ENCODE measurements around the gene PDE4D. TPM values are rescaled to one million over a fixed set of nuclear protein-coding genes. Genes with fewer than 3 reads are reported as not detected.

Gene PDE4D
- total RNA-seq (2014; rRNA removed; shearing (Covaris generic); ENCODE audit: low replicate concordance) = 36.0 and 61.2 TPM in 2 replicates

DNA sequence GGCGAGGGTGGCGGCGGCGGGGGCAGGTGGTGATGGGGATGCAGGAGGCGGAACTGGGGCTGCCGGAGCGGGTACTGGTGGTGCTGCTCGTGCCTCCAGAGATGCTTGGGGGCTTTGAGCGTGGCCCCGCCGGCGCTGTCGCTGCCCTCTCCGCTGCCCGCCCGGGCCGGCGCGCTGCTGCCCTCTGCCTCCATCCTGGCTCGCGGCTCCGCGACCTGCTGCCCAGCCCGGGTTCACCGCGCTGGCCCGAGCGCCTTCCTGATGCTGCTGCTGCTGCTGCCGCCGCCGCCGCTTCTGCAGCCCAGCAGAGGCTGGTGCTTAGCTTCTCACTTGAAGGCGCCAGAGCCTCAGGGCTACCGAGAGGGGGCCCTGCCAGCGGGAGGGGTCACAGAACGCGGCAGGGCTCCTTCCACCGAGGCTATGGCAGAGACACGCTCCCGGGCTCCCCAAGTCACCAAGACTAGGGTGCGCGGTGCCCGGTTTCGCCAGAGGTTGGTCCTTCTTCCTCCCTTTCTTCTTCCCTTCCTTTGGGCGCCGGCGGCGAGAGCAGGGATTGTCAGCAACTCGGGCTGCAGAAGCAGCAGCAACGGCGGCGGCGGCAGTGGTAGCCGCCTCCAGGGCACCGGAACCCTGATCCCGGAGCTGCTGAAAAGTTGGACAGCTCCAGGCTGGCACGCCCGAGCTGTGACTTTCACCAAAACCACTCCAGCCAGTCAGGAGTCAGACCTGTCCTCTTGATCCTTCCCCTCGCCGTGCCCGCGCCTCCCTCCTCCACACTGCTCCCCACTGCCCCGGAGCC lies at the start of gene PDE4D:
Gene PDE4D, minus strand, starts transcription at position 298 of the 799 bp plus-strand sequence.
- Histone ChIP-seq H3K9ac (ENCODE audit: low read length) (no peak within 1 kb of the TSS), H2AFZ (ENCODE audit: low read length) (no peak within 1 kb of the TSS), H3K36me3 (ENCODE audit: insufficient read depth, low read length) (no peaks in the 10 kb centered on the region), H3K9me2 (replicated peaks; ENCODE audit: insufficient read depth, low read length) (no peaks in the 10 kb centered on the region), H3K4me2 (ENCODE audit: low read depth, low read length, poor library complexity, severe bottlenecking) (no peak within 1 kb of the TSS), H3K4me1 (ENCODE audit: low read length) (no peaks in the 10 kb centered on the region), H4K20me1 (ENCODE audit: insufficient read depth, low read depth, low read length) (no peaks in the 10 kb centered on the region), H3K27me3 (ENCODE audit: low read length) (no peaks in the 10 kb centered on the region), H3K79me2 (ENCODE audit: low read length) (no peaks in the 10 kb centered on the region), H3K9me3 (ENCODE audit: low read length) (no peaks in the 10 kb centered on the region), H3K4me3 (ENCODE audit: low read length) (no peak within 1 kb of the TSS), H3K27ac (ENCODE audit: low read length) (no peak within 1 kb of the TSS)
- DNase-seq = no peak

DNA sequence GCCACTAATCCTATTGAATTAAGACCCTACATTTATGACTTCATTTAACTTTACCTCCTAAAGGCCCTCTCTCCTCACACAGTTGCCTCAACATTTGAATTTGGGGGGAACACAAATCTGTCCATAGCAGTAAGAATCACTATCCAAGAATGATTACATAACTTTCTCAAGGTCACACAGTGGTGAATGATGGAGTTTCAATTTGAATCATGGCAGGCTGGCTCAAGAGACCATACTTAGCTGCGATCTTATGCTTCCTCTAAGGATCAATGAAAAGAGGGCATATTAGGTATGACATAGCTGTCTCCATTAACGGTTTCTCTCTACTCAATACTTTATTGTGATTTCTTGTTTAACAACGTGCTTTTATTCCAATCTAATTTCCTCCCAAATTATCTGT lies 44.1 kb upstream of the PDE4D start:
- Histone ChIP-seq H2AFZ (ENCODE audit: low read length) (no peak overlapping the region), H3K27me3 (ENCODE audit: low read length) (no peaks in the 10 kb centered on the region), H3K9me2 (replicated peaks; ENCODE audit: insufficient read depth, low read length) (no peaks in the 10 kb centered on the region), H4K20me1 (ENCODE audit: insufficient read depth, low read depth, low read length) (0 out of 2 replicates have a peak, but pooled peaks cover 5% of the 10 kb centered on the region), H3K9ac (ENCODE audit: low read length) (no peak overlapping the region), H3K79me2 (ENCODE audit: low read length) (no peaks in the 10 kb centered on the region), H3K4me2 (ENCODE audit: low read depth, low read length, poor library complexity, severe bottlenecking) (no peak overlapping the region), H3K4me1 (ENCODE audit: low read length) (no peaks in the 10 kb centered on the region), H3K36me3 (ENCODE audit: insufficient read depth, low read length) (no peaks in the 10 kb centered on the region), H3K9me3 (ENCODE audit: low read length) (no peaks in the 10 kb centered on the region), H3K27ac (ENCODE audit: low read length) (no peak overlapping the region), H3K4me3 (ENCODE audit: low read length) (no peak overlapping the region)
- no peak for DNase-seq

DNA sequence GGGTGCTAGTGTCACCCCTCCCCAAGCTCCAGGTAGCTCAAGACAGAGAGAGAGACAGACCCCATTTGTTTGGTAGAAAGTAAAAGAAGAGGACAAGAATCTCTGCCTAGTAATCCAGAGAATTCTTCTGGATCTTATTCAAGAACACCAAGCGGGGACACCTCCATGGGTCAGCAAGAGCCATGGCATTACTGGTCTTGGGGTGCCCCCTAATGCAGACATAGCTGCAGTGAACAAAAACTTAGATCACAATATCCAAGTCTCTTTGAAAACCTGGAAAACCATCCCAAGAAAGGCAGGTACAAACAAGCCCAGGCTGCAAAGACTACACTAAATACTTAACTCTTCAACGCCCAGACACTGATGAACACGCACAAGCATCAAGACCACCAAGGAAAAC lies 29.9 kb upstream of the PDE4D start:
- Histone ChIP-seq H3K36me3 (ENCODE audit: insufficient read depth, low read length) (no peaks in the 10 kb centered on the region), H3K27ac (ENCODE audit: low read length) (no peak overlapping the region), H3K4me2 (ENCODE audit: low read depth, low read length, poor library complexity, severe bottlenecking) (no peak overlapping the region), H3K4me3 (ENCODE audit: low read length) (no peak overlapping the region), H3K4me1 (ENCODE audit: low read length) (no peaks in the 10 kb centered on the region), H3K9me3 (ENCODE audit: low read length) (no peaks in the 10 kb centered on the region), H3K9ac (ENCODE audit: low read length) (no peak overlapping the region), H3K79me2 (ENCODE audit: low read length) (no peaks in the 10 kb centered on the region), H4K20me1 (ENCODE audit: insufficient read depth, low read depth, low read length) (peaks cover 13% of the 10 kb centered on the region; the same call in 1 of the 2 replicates), H3K27me3 (ENCODE audit: low read length) (no peaks in the 10 kb centered on the region), H3K9me2 (replicated peaks; ENCODE audit: insufficient read depth, low read length) (no peaks in the 10 kb centered on the region), H2AFZ (ENCODE audit: low read length) (no peak overlapping the region)
- DNase-seq = no peak

DNA sequence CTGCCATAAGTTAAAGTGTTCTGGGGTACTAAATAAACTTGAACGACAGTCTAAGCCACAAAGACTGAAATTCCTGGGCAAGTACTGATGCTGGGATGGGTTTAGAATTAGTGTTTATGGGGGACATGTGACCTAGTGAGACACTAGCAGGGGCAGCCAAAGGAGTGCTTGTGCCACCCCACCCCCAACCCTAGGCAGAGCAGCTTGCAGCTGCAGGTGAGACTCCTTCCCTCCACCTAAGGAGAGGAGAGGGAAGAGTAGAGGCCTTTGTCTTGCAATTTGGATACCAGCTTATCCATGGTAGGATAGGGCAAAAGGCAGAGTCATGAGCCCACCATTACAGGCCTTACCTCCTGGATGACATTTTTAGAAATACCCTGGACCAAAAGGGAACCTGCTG lies 28.7 kb upstream of the PDE4D start:
- H4K20me1 ChIP-seq (ENCODE audit: insufficient read depth, low read depth, low read length) = peaks cover 17% of the 10 kb centered on the region; the same call in 1 of the 2 replicates
- no peak overlapping the region for H3K27ac ChIP-seq (ENCODE audit: low read length)
- H3K9me2 ChIP-seq (replicated peaks; ENCODE audit: insufficient read depth, low read length) = no peaks in the 10 kb centered on the region
- H3K9ac ChIP-seq (ENCODE audit: low read length) = no peak overlapping the region
- no peaks in the 10 kb centered on the region for H3K27me3 ChIP-seq (ENCODE audit: low read length)
- DNase-seq = no peak
- H3K79me2 ChIP-seq (ENCODE audit: low read length) = no peaks in the 10 kb centered on the region
- H2AFZ ChIP-seq (ENCODE audit: low read length) = no peak overlapping the region
- no peak overlapping the region for H3K4me2 ChIP-seq (ENCODE audit: low read depth, low read length, poor library complexity, severe bottlenecking)
- H3K9me3 ChIP-seq (ENCODE audit: low read length) = no peaks in the 10 kb centered on the region
- H3K36me3 ChIP-seq (ENCODE audit: insufficient read depth, low read length) = no peaks in the 10 kb centered on the region
- no peaks in the 10 kb centered on the region for H3K4me1 ChIP-seq (ENCODE audit: low read length)
- H3K4me3 ChIP-seq (ENCODE audit: low read length) = no peak overlapping the region

DNA sequence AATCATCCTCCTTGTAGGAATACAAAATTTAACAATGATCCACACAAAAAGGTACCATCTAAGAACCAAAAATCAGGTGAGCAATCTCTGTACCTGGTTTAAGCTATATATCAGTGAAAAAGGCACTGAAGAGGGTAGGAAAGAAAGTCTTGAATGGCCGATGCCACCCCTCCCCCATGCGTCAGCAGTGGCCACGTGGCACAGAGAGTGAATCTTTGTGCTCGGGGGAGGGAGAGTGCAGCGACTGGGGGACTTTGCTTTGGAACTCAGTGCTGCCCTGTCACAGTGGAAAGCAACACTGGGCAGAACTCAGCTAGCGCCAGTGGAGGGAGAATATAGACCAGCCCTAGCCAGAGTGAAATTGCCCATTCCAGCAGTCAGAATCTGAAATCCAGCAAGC lies 28.3 kb upstream of the PDE4D start:
- Histone ChIP-seq H3K9me3 (ENCODE audit: low read length) (no peaks in the 10 kb centered on the region), H3K4me3 (ENCODE audit: low read length) (no peak overlapping the region), H4K20me1 (ENCODE audit: insufficient read depth, low read depth, low read length) (peaks cover 17% of the 10 kb centered on the region; the same call in 1 of the 2 replicates), H2AFZ (ENCODE audit: low read length) (no peak overlapping the region), H3K9ac (ENCODE audit: low read length) (no peak overlapping the region), H3K4me2 (ENCODE audit: low read depth, low read length, poor library complexity, severe bottlenecking) (no peak overlapping the region), H3K9me2 (replicated peaks; ENCODE audit: insufficient read depth, low read length) (no peaks in the 10 kb centered on the region), H3K4me1 (ENCODE audit: low read length) (no peaks in the 10 kb centered on the region), H3K36me3 (ENCODE audit: insufficient read depth, low read length) (no peaks in the 10 kb centered on the region), H3K27me3 (ENCODE audit: low read length) (no peaks in the 10 kb centered on the region), H3K27ac (ENCODE audit: low read length) (no peak overlapping the region), H3K79me2 (ENCODE audit: low read length) (no peaks in the 10 kb centered on the region)
- no peak for DNase-seq

DNA sequence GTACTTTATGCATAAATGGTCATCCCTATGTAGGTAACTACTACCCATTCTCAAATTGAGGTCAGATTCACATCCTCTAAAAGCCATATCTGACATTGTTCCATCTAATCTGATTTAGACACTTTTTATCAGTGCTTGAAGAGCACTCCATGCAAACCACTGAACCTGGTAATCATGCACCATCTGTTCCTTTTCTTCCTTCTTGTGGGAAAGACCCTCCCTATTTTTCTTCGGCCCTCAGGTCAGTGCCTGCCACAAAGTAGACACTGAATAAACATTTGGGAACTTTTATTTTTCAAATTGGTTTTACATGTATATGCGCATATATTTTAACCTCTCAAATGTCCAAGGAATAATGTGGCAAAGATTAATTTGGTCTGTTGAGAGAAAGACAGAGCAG lies 26.0 kb upstream of the PDE4D start:
- no peak overlapping the region for H3K4me3 ChIP-seq (ENCODE audit: low read length)
- peaks cover 10% of the 10 kb centered on the region; the same call in 1 of the 2 replicates for H4K20me1 ChIP-seq (ENCODE audit: insufficient read depth, low read depth, low read length)
- H3K27ac ChIP-seq (ENCODE audit: low read length) = no peak overlapping the region
- no peaks in the 10 kb centered on the region for H3K9me2 ChIP-seq (replicated peaks; ENCODE audit: insufficient read depth, low read length)
- H3K36me3 ChIP-seq (ENCODE audit: insufficient read depth, low read length) = no peaks in the 10 kb centered on the region
- no peaks in the 10 kb centered on the region for H3K27me3 ChIP-seq (ENCODE audit: low read length)
- no peak for DNase-seq
- H3K9ac ChIP-seq (ENCODE audit: low read length) = no peak overlapping the region
- H3K4me1 ChIP-seq (ENCODE audit: low read length) = no peaks in the 10 kb centered on the region
- no peaks in the 10 kb centered on the region for H3K79me2 ChIP-seq (ENCODE audit: low read length)
- no peak overlapping the region for H2AFZ ChIP-seq (ENCODE audit: low read length)
- H3K9me3 ChIP-seq (ENCODE audit: low read length) = no peaks in the 10 kb centered on the region
- no peak overlapping the region for H3K4me2 ChIP-seq (ENCODE audit: low read depth, low read length, poor library complexity, severe bottlenecking)

DNA sequence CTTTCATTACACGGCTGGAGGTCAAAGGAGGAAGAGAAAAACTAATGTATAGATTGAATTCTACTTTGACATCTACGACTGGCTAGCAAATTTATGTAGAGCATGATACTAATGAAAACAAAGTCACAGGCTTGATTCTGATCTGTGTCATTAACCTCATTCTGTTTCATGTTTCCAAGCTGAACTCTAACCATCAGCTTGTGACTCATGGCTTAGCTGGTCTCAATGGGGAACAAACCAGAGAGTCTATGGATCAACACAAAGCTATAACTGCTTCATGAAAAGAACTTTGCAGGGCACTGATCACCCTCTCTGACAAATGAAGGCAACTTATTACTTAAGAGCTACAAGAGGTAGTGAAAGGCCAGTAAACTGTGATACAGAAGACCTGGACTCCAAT lies 23.6 kb upstream of the PDE4D start:
- no peak overlapping the region for H3K9ac ChIP-seq (ENCODE audit: low read length)
- H3K9me3 ChIP-seq (ENCODE audit: low read length) = no peaks in the 10 kb centered on the region
- no peak overlapping the region for H3K4me2 ChIP-seq (ENCODE audit: low read depth, low read length, poor library complexity, severe bottlenecking)
- no peaks in the 10 kb centered on the region for H3K4me1 ChIP-seq (ENCODE audit: low read length)
- H3K27ac ChIP-seq (ENCODE audit: low read length) = no peak overlapping the region
- no peak overlapping the region for H2AFZ ChIP-seq (ENCODE audit: low read length)
- no peak for DNase-seq
- no peaks in the 10 kb centered on the region for H3K27me3 ChIP-seq (ENCODE audit: low read length)
- H3K4me3 ChIP-seq (ENCODE audit: low read length) = no peak overlapping the region
- H3K9me2 ChIP-seq (replicated peaks; ENCODE audit: insufficient read depth, low read length) = no peaks in the 10 kb centered on the region
- peaks cover 8% of the 10 kb centered on the region; the same call in 1 of the 2 replicates for H4K20me1 ChIP-seq (ENCODE audit: insufficient read depth, low read depth, low read length)
- no peaks in the 10 kb centered on the region for H3K36me3 ChIP-seq (ENCODE audit: insufficient read depth, low read length)
- no peaks in the 10 kb centered on the region for H3K79me2 ChIP-seq (ENCODE audit: low read length)

DNA sequence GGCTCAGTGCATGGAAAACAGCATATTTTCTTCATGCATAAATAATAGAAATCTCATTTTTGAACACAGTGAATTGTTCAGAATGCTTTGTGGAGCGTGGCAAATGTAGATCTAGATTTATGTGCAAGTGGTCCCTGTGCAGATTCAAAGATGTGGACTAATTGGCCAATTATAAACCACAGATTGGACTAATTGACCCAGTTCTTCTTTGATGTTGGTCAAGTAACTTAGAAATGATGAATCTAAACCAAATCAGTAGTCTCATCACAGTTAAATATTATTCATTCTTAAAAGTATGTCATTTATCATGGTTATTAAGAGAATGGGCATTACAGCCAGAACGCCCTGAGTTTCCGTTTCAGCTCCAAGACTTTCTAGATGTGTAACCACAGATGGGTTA lies 11.7 kb upstream of the PDE4D start:
- Histone ChIP-seq H2AFZ (ENCODE audit: low read length) (no peak overlapping the region), H3K4me2 (ENCODE audit: low read depth, low read length, poor library complexity, severe bottlenecking) (no peak overlapping the region), H3K9me3 (ENCODE audit: low read length) (no peaks in the 10 kb centered on the region), H3K27ac (ENCODE audit: low read length) (no peak overlapping the region), H3K79me2 (ENCODE audit: low read length) (no peaks in the 10 kb centered on the region), H3K9me2 (replicated peaks; ENCODE audit: insufficient read depth, low read length) (no peaks in the 10 kb centered on the region), H4K20me1 (ENCODE audit: insufficient read depth, low read depth, low read length) (no peaks in the 10 kb centered on the region; the same call in 1 of the 2 replicates), H3K4me1 (ENCODE audit: low read length) (no peaks in the 10 kb centered on the region), H3K27me3 (ENCODE audit: low read length) (0 out of 2 replicates have a peak, but pooled peaks cover 2% of the 10 kb centered on the region), H3K9ac (ENCODE audit: low read length) (no peak overlapping the region), H3K36me3 (ENCODE audit: insufficient read depth, low read length) (no peaks in the 10 kb centered on the region), H3K4me3 (ENCODE audit: low read length) (no peak overlapping the region)
- DNase-seq = no peak

Data from Karpas-422 (cell line).